ENCODE data around the gene CHSY1.

CHSY1 gene

DNA sequence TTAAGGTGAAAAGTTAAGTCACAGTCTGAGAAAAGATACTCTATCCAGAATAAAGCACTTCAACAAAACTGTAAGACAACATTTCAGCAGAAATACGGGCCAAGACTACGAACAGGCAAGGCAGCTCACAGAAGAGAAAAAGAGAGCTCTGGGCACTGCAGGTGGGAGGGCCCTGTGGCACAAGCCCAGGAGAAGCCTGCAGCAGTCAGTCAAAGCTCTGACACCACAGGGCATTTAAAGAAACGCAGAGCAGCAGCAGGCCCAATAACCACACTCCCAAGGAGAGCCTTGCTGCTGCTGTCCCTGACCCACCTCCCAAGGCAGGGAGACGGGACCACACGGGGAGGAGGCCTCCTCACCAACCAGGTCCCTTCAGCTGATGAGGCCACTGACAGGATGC is 19.2 kb downstream of the CHSY1 start:
- H3K4me3 ChIP-seq (ENCODE audit: low read length): no peak overlapping the region
- TF ChIP-seq, protein P1, sequence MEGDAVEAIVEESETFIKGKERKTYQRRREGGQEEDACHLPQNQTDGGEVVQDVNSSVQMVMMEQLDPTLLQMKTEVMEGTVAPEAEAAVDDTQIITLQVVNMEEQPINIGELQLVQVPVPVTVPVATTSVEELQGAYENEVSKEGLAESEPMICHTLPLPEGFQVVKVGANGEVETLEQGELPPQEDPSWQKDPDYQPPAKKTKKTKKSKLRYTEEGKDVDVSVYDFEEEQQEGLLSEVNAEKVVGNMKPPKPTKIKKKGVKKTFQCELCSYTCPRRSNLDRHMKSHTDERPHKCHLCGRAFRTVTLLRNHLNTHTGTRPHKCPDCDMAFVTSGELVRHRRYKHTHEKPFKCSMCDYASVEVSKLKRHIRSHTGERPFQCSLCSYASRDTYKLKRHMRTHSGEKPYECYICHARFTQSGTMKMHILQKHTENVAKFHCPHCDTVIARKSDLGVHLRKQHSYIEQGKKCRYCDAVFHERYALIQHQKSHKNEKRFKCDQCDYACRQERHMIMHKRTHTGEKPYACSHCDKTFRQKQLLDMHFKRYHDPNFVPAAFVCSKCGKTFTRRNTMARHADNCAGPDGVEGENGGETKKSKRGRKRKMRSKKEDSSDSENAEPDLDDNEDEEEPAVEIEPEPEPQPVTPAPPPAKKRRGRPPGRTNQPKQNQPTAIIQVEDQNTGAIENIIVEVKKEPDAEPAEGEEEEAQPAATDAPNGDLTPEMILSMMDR (conservative IDR thresholded peaks at IDR 0.05; ENCODE audit: low read length): no peak
- no peak for DNase-seq (ENCODE audit: low read depth)

DNA sequence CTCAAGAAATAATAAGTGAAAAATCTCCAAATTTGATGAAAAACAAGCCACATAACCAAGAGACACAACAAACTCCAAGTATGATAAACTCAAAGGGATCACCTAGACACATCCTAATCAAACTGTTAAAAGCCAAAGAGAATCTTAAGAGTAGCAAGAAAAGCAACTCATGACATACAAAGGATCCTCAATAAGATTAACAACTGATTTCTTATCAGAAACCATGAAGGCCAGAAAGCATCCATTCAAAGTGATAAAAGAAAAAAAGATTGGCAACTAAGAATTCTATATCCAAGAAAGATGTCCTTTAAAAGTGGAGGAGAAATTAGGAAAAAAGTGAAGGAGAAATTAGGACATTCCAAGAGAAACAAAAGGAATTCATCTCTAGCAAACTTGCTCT is 23.5 kb downstream of the CHSY1 start:
- H3K4me3 ChIP-seq (ENCODE audit: low read length): no peak overlapping the region
- TF ChIP-seq, protein P1 (conservative IDR thresholded peaks at IDR 0.05; ENCODE audit: low read length): no peak
- DNase-seq (ENCODE audit: low read depth): no peak

DNA sequence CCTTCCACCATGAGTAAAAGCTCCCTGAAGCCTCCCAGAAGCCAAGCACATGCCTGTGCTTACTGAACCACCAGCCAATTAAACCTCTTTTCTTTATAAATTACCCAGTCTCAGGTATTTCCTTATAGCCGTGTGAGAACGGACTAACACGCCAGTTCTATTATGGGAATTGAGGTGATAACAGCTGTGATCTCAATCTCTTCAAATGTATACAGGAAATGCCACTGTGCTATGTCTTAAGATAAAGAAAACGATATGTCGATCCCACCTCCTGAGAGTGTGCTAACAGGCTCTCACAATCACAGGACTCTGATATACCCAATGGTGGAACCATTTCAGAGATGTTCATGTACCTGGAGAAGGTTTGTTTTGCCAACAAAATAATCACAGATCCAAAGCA is 26.2 kb downstream of the CHSY1 start:
- no peak for DNase-seq (ENCODE audit: low read depth)
- TF ChIP-seq, protein P1 (conservative IDR thresholded peaks at IDR 0.05; ENCODE audit: low read length): no peak
- H3K4me3 ChIP-seq (ENCODE audit: low read length): no peak overlapping the region

DNA sequence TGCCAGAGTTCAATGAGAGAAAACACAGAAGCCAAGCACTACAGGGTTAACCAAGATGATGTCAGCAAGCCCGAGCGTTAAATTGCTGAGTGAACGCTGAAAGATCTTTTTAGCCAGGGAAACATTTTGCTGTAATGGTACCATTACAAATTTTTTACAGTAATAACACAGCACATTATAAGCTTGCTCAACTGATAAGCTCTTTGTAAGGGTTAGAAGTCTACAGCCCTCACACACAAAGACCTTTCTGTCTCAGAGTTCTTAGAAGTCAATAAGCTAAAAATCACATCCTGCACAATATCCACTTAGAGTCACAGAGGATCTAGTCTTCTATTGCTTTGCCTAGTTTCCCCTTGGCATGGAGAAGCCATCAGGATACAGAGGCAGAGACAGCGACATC is 29.9 kb downstream of the CHSY1 start:
- DNase-seq (ENCODE audit: low read depth): no peak
- no peak overlapping the region for H3K4me3 ChIP-seq (ENCODE audit: low read length)
- TF ChIP-seq, protein P1 (conservative IDR thresholded peaks at IDR 0.05; ENCODE audit: low read length): no peak

DNA sequence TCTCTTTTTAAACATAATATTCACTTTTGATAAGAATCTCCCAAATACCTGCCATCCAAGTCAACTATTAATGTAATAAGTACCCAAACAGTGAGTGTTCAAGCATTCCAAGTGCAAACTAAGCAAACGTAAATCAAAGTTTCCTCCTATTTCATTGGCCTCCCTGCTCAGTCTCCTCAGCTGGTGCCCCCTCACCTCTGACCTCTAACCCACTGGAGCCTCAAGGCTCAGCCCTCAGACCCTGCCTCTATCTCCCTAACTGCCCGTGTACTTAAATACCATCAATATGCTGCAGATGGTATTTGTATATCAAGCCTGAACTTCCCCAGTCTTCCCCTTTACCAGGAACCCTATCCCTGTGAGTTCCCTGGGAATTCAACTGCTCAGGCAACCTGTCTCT is 31.8 kb downstream of the CHSY1 start:
- TF ChIP-seq, protein P1 (conservative IDR thresholded peaks at IDR 0.05; ENCODE audit: low read length): no peak

DNA sequence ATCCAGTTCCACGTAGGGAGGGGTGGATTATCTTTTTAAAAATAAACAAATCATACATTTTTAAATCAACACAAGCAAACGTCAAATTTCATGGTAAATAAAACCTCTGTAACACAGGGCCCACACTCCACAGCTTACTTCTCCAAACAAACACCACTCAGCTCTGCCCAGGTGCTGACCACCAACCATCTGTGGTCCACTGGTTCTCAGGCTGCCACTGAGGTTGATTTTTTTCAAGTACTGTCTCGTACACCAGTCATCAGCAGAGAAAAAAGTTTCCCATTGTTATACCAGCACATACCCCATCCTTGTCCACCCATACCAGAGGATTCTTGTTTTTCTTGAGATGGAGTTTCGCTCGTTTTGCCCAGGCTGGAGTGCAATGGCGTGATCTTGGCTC is 32.4 kb downstream of the CHSY1 start:
- TF ChIP-seq, protein P1 (conservative IDR thresholded peaks at IDR 0.05; ENCODE audit: low read length): no peak

More for the DNA sequence above, 31.8 kb downstream of the CHSY1 start:
- H3K4me3 ChIP-seq (ENCODE audit: low read length): no peak overlapping the region
- no peak for DNase-seq (ENCODE audit: low read depth)

DNA sequence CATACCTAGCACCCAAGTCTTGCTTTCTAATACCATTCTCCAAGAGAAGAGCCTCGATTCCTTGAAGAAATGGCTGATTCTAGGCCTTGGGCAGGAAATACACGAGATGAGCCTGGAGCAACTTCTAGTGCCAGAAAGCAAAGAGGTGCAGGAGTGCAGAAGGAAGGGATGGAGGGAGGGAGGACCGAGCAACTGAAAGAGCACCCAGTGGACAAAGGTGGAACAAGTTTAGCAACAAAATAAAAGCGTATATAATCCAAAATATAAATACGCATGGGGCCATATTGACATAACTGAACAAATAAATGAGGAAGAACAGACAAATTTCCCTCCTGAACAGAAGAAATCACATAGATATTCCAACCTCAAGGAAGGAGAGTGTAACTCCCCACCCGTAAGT is 34.4 kb downstream of the CHSY1 start:
- H3K4me3 ChIP-seq (ENCODE audit: low read length): no peak overlapping the region
- TF ChIP-seq, protein P1 (conservative IDR thresholded peaks at IDR 0.05; ENCODE audit: low read length): no peak
- no peak for DNase-seq (ENCODE audit: low read depth)

More for the DNA sequence above, 32.4 kb downstream of the CHSY1 start:
- no peak overlapping the region for H3K4me3 ChIP-seq (ENCODE audit: low read length)
- no peak for DNase-seq (ENCODE audit: low read depth)
